Osteoblast (primary cell): ENCODE measurements around the gene MRPL23. TPM values are rescaled to one million over a fixed set of nuclear protein-coding genes. Genes with fewer than 3 reads are reported as not detected.

Experiments
- DNase-seq: peaks from one replicate; pipeline ENCODE4 v3.0.0; 2011; ENCODE audit warnings: low spot score, mixed read lengths; ENCODE audit not compliant: insufficient read length; ENCODE audit errors: missing footprints
- H2AFZ ChIP-seq: 2 replicates; pipeline ENCODE4 v1.6.0; 2011; ENCODE audit warnings: mild to moderate bottlenecking, low read length
- H3K27ac ChIP-seq: 2 replicates; pipeline ENCODE4 v1.5.1; 2011; ENCODE audit warnings: mild to moderate bottlenecking, low read depth, low read length, moderate library complexity
- H3K27me3 ChIP-seq: 2 replicates; pipeline ENCODE4 v1.6.0; 2012; ENCODE audit warnings: mild to moderate bottlenecking, control low read depth, inconsistent platforms, low read length, moderate library complexity; ENCODE audit not compliant: insufficient read depth
- H3K36me3 ChIP-seq: 2 replicates; pipeline ENCODE4 v1.5.1; 2011; ENCODE audit warnings: mild to moderate bottlenecking, low read length, control low read depth, moderate library complexity; ENCODE audit not compliant: insufficient read depth
- H3K4me1 ChIP-seq: 2 replicates; pipeline ENCODE4 v1.5.1; 2011; ENCODE audit warnings: mild to moderate bottlenecking, low read length, control low read depth, moderate library complexity; ENCODE audit not compliant: insufficient read depth
- H3K4me2 ChIP-seq: 2 replicates; pipeline ENCODE4 v1.6.0; 2011; ENCODE audit warnings: mild to moderate bottlenecking, low read length; ENCODE audit not compliant: insufficient read depth
- H3K4me3 ChIP-seq: fragments of 200-600 bp; sonication (generic); 3 replicates; pipeline ENCODE4 v1.5.1; 2012; ENCODE audit warnings: mild to moderate bottlenecking, low read length, inconsistent platforms; ENCODE audit not compliant: insufficient read depth
- H3K79me2 ChIP-seq: 2 replicates; pipeline ENCODE4 v1.6.0; 2012; ENCODE audit warnings: mild to moderate bottlenecking, low read length, control low read depth, inconsistent platforms; ENCODE audit not compliant: insufficient read depth
- H3K9me3 ChIP-seq: 2 replicates; pipeline ENCODE4 v1.5.1; 2011; ENCODE audit warnings: low read depth, low read length, control low read depth
- H4K20me1 ChIP-seq: 2 replicates; pipeline ENCODE4 v1.6.0; 2012; ENCODE audit warnings: mild to moderate bottlenecking, low read length, control low read depth; ENCODE audit not compliant: insufficient read depth
- CTCF ChIP-seq: IDR thresholded peaks from 2 replicates; pipeline ENCODE4 v1.5.1; 2011; ENCODE audit warnings: mild to moderate bottlenecking, low read depth, low read length, moderate library complexity; ENCODE audit errors: extremely low read depth
- total RNA-seq: library from RNA; depleted of rRNA; stranded (reverse); fragments of >200 nt; gene quantifications from 2 replicates; pipeline ENCODE4 v1.2.3, GENCODE V29; 2012

MRPL23 gene
- total RNA-seq, 1 donor: 94.5 TPM

GRCh38 chr11:1978720-1979473, 31.8 kb downstream of the MRPL23 start:
- Histone ChIP-seq H3K36me3 (no peaks in the 10 kb centered on the region), H3K4me3 (no peak overlapping the region), H3K27ac (no peak overlapping the region), H3K4me1 (no peaks in the 10 kb centered on the region), H3K4me2 (no peak overlapping the region), H3K9me3 (no peaks in the 10 kb centered on the region), H3K27me3 (no peaks in the 10 kb centered on the region), H2AFZ (no peak overlapping the region), H3K79me2 (no peaks in the 10 kb centered on the region), H4K20me1 (no peaks in the 10 kb centered on the region)
- DNase-seq: no peak
- TF ChIP-seq CTCF: no peak

GRCh38 chr11:1979607-1980006, 32.5 kb downstream of the MRPL23 start:
- Histone ChIP-seq H3K79me2 (no peaks in the 10 kb centered on the region), H3K9me3 (no peaks in the 10 kb centered on the region), H3K4me3 (no peak overlapping the region), H4K20me1 (no peaks in the 10 kb centered on the region), H2AFZ (no peak overlapping the region), H3K36me3 (no peaks in the 10 kb centered on the region), H3K27me3 (no peaks in the 10 kb centered on the region), H3K4me1 (no peaks in the 10 kb centered on the region), H3K4me2 (no peak overlapping the region), H3K27ac (no peak overlapping the region)
- no peak for TF ChIP-seq CTCF
- DNase-seq: no peak

DNA sequence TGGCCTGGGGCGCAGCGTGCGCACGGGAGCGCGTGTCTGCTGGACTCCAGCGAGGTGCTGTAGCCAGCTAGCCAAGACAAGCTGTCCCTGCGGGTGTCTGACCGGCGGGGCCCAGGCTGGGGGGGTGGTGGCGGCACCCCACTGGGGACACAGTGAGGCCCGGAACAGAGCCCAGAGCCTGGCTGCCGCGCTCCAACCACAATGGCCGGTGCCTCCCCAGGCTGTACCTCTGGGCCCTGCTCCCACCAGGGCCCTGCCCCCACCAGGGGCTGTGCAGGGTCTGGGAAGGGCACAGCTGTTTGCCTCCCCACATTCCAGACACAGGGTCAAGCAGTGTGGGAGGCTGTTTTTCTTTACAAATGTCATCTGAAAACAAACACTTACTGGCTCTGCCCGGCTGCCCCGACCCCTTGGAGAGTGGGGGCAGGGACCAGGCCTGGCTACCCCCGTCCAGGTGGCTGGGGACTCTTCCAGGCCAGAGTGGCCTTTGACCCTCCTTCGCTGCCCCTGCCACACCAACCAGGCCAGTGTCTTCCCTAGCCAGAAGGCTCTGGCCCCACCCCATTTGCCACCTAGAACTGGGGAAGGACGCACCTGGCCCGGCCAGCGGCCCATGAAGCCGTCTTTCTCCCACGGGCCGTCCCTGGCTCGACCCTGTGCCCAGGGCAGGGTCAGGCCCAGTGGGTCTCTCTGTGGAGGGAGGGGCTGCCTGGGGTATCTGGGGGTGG, 35.9 kb downstream of the MRPL23 start:
- H3K27ac ChIP-seq: no peak overlapping the region
- no peaks in the 10 kb centered on the region for H3K79me2 ChIP-seq
- H2AFZ ChIP-seq: no peak overlapping the region
- no peak overlapping the region for H3K4me2 ChIP-seq
- H3K36me3 ChIP-seq: no peaks in the 10 kb centered on the region
- no peak overlapping the region for H3K4me3 ChIP-seq
- no peak for DNase-seq
- TF ChIP-seq CTCF: no peak
- no peaks in the 10 kb centered on the region for H3K4me1 ChIP-seq
- H3K27me3 ChIP-seq: no peaks in the 10 kb centered on the region
- H3K9me3 ChIP-seq: no peaks in the 10 kb centered on the region
- H4K20me1 ChIP-seq: no peaks in the 10 kb centered on the region

GRCh38 chr11:1983601-1983961, 36.4 kb downstream of the MRPL23 start:
- Histone ChIP-seq H3K9me3 (no peaks in the 10 kb centered on the region), H2AFZ (no peak overlapping the region), H3K4me2 (no peak overlapping the region), H3K79me2 (no peaks in the 10 kb centered on the region), H3K27ac (no peak overlapping the region), H3K4me3 (no peak overlapping the region), H3K27me3 (no peaks in the 10 kb centered on the region), H4K20me1 (no peaks in the 10 kb centered on the region), H3K36me3 (no peaks in the 10 kb centered on the region), H3K4me1 (no peaks in the 10 kb centered on the region)
- no peak for TF ChIP-seq CTCF
- DNase-seq: no peak
